GM19023 (cell line): ENCODE measurements around the gene GGACT.
"Not testable (repeated sequence)": the region's sequence is repeated elsewhere in the genome, so short reads cannot be mapped to it uniquely, and the experiment has no call there.

Experiments used
- ATAC-seq: cut with Tn5 transposase; IDR thresholded peaks from one replicate; pipeline ENCODE4 v1.9.1; 2021; ENCODE audit warnings: mild to moderate bottlenecking, moderate library complexity; ENCODE audit not compliant: unreplicated experiment

GGACT gene

GRCh38 chr13:100532090-100532766 is 56.4 kb downstream of the GGACT start:
- ATAC-seq, result no peak

GRCh38 chr13:100530671-100531213 is 57.8 kb downstream of the GGACT start:
- ATAC-seq, result no peak

GRCh38 chr13:100529666-100530377 is 58.8 kb downstream of the GGACT start:
- ATAC-seq, result no peak

- ATAC-seq, result no peak
These were observed 59.8 kb downstream of the GGACT start for GRCh38 chr13:100528820-100529219.

GRCh38 chr13:100528353-100528752 is 60.2 kb downstream of the GGACT start:
- ATAC-seq, result no peak

GRCh38 chr13:100527644-100528043 is 60.9 kb downstream of the GGACT start:
- no peak for ATAC-seq

GRCh38 chr13:100526318-100527000 is 62.1 kb downstream of the GGACT start:
- ATAC-seq, result no peak

- ATAC-seq, result no peak
These were observed 62.9 kb downstream of the GGACT start for GRCh38 chr13:100525453-100526317.

- not testable (repeated sequence) for ATAC-seq
These were observed 63.9 kb downstream of the GGACT start for GRCh38 chr13:100524688-100525087.

GRCh38 chr13:100523981-100524386 is 64.6 kb downstream of the GGACT start:
- ATAC-seq, result no peak

- no peak for ATAC-seq
These were observed 65.2 kb downstream of the GGACT start for GRCh38 chr13:100523411-100523810.

- ATAC-seq, result no peak
These were observed 65.8 kb downstream of the GGACT start for GRCh38 chr13:100522618-100523309.

- no peak for ATAC-seq
These were observed 66.6 kb downstream of the GGACT start for GRCh38 chr13:100521851-100522617.

GRCh38 chr13:100520936-100521850 is 67.4 kb downstream of the GGACT start:
- no peak for ATAC-seq

- no peak for ATAC-seq
These were observed 69.0 kb downstream of the GGACT start for GRCh38 chr13:100519626-100520025.

GRCh38 chr13:100518394-100519062 is 70.1 kb downstream of the GGACT start:
- no peak for ATAC-seq

GRCh38 chr13:100517728-100518127 is 70.9 kb downstream of the GGACT start:
- ATAC-seq, result no peak

GRCh38 chr13:100517135-100517534 is 71.5 kb downstream of the GGACT start:
- no peak for ATAC-seq
